Sigmoid colon (tissue), 7 donors: ENCODE data around the gene LAD1. TPM values are rescaled to one million over a fixed set of nuclear protein-coding genes. Genes with fewer than 3 reads are reported as not detected.

ENCODE experiments used
- DNase-seq: peaks from one replicate; pipeline ENCODE4 v3.0.0-alpha.2; 2019
- H3K27ac ChIP-seq, 4 donors: fragments of 200-600 bp; sonication (generic); one replicate each; pipeline ENCODE4 v1.5.1; 2016 to 2019; ENCODE audit warnings: mild to moderate bottlenecking in 1 of 4
- H3K27me3 ChIP-seq, 3 donors: fragments of 200-600 bp; sonication (generic); one replicate each; pipeline ENCODE4 v1.5.1; 2019; ENCODE audit warnings: mild to moderate bottlenecking in 1 of 3
- H3K36me3 ChIP-seq, 4 donors: fragments of 200-600 bp; sonication (generic); one replicate each; pipeline ENCODE4 v1.5.1; 2016 to 2019
- H3K4me1 ChIP-seq, 4 donors: fragments of 200-600 bp; sonication (generic); one replicate each; pipeline ENCODE4 v1.5.1; 2017 to 2019
- H3K4me3 ChIP-seq, 4 donors: fragments of 200-600 bp; sonication (generic); one replicate each; pipeline ENCODE4 v1.5.1; 2017 to 2019; ENCODE audit warnings: mild to moderate bottlenecking in 2 of 4, moderate library complexity in 1 of 4
- H3K9me3 ChIP-seq, 4 donors: fragments of 200-600 bp in 3 of 4; sonication (generic) in 3 of 4; one replicate each; pipeline versions ENCODE4 v1.5.1 to v1.6.1; 2013 to 2019
- EP300 ChIP-seq, 4 donors: sonication (generic); formaldehyde crosslinking; IDR thresholded peaks; one replicate each; pipeline ENCODE4 v1.6.1; 2017; ENCODE audit warnings: antibody characterized with exemption in 4 of 4
- POLR2A ChIP-seq, 2 donors: fragments of 450-650 bp; IDR thresholded peaks; one replicate each; pipeline ENCODE4 v1.6.1; 2016; ENCODE audit warnings: antibody characterized with exemption in 2 of 2, mild to moderate bottlenecking in 2 of 2, moderate library complexity in 2 of 2
- POLR2AphosphoS5 ChIP-seq, 4 donors: sonication (generic); formaldehyde crosslinking; IDR thresholded peaks; one replicate each; pipeline ENCODE4 v1.6.1; 2017; ENCODE audit warnings: antibody characterized with exemption in 4 of 4
- WGBS, 2 donors: extraction: QIAGEN DNeasy Blood & Tissue Kit; methylation state at CpG; one replicate each; pipeline ENCODE4 v1.1.7; 2013; 5-methylcytosine and 5-hydroxymethylcytosine counted together
- intact Hi-C: fragments of 100-400 bp; cut with DNase I; formaldehyde crosslinking; loops from one replicate; pipeline ENCODE4 v1.15.1; 2023
- polyA plus RNA-seq, 3 donors: library from polyadenylated mRNA; stranded (reverse); fragments of 200-250 nt; gene quantifications; one replicate each; pipeline ENCODE4 v1.2.3, GENCODE V29; 2013
- total RNA-seq, 4 donors: library from RNA; depleted of rRNA; stranded (reverse); fragments of >200 nt; gene quantifications; one replicate each; pipeline ENCODE4 v1.1.0, GENCODE V29; 2016
- TF ChIP-seq, protein P1 (sequence below), 4 experiments: fragments of 450-650 bp in 3 of 4; fragments of 200-600 bp in 1 of 4; IDR thresholded peaks; one replicate each; pipeline ENCODE4 v1.5.1; 2016 to 2019; ENCODE audit warnings: antibody characterized with exemption in 4 of 4, mild to moderate bottlenecking in 3 of 4, moderate library complexity in 2 of 4
- donor health status: healthy with polysubstance abuse.
- donor health status: Bipolar disorder and iron deficiency.
- donor health status: healthy.

The LAD1 gene
- total and polyA plus RNA-seq, 7 donors: 63.7 to 151 (median 102) TPM; not detected in 4

DNA sequence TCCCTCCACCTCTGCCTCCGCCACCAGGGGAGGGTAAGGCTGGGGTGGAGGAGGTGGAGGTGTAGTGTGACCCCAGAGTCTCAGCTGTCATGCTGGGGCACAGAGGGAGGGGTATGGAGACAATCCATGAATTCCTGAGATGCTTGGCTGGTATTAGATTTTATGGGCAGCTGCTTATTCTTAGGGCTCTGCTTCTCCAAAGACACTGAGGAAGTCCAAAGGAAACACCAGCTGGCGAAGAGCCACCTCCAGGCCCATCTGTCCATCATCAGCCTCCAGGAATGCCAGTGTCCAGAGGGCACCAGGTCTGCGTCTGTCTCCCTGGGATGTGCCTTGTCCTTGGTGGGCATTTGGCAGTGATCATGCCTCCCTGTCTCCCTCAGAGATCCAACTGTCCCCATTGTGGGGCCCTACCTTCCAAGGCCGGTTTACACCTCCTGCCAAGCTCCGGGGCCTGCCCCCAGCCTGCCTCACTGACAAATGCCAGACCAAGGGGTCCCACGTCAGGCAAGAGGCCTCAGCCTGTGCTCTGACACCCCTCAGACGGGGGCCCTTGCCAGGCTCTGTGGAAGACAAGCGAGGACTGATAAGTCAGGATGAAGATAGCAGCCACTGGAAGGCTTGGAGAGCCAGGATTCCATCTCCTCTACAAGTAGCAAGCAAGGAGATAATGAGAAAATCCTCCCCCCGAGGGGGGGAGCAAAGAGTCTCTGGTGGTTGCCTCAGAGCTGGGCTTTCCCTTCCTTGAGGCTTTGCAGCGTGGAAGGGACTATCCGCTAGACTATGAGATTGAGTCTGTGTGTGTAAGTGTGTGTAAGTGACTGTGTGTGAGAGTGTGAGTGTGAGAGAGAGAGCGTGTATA is 20.9 kb upstream of the LAD1 start:
- no peaks in the 10 kb centered on the region for H3K36me3 ChIP-seq
- intact Hi-C loops: no loop called here
- H3K4me3 ChIP-seq: no peak overlapping the region
- TF ChIP-seq POLR2A (IDR thresholded peaks at IDR 0.05): no peak
- TF ChIP-seq POLR2AphosphoS5 (IDR thresholded peaks at IDR 0.05): no peak
- TF ChIP-seq, protein P1, sequence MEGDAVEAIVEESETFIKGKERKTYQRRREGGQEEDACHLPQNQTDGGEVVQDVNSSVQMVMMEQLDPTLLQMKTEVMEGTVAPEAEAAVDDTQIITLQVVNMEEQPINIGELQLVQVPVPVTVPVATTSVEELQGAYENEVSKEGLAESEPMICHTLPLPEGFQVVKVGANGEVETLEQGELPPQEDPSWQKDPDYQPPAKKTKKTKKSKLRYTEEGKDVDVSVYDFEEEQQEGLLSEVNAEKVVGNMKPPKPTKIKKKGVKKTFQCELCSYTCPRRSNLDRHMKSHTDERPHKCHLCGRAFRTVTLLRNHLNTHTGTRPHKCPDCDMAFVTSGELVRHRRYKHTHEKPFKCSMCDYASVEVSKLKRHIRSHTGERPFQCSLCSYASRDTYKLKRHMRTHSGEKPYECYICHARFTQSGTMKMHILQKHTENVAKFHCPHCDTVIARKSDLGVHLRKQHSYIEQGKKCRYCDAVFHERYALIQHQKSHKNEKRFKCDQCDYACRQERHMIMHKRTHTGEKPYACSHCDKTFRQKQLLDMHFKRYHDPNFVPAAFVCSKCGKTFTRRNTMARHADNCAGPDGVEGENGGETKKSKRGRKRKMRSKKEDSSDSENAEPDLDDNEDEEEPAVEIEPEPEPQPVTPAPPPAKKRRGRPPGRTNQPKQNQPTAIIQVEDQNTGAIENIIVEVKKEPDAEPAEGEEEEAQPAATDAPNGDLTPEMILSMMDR (IDR thresholded peaks at IDR 0.05): no peak
- no peak for TF ChIP-seq EP300 (IDR thresholded peaks at IDR 0.05)
- peaks cover 0 to 7% (median 0%) of the 10 kb centered on the region in 4 donors for H3K4me1 ChIP-seq
- no peak overlapping the region for H3K27ac ChIP-seq
- H3K9me3 ChIP-seq: no peaks in the 10 kb centered on the region
- no peak for DNase-seq
- 78 to 80% methylated on average over 12 of the region's 12 CpGs for WGBS, 2 donors
- H3K27me3 ChIP-seq: no peaks in the 10 kb centered on the region

DNA sequence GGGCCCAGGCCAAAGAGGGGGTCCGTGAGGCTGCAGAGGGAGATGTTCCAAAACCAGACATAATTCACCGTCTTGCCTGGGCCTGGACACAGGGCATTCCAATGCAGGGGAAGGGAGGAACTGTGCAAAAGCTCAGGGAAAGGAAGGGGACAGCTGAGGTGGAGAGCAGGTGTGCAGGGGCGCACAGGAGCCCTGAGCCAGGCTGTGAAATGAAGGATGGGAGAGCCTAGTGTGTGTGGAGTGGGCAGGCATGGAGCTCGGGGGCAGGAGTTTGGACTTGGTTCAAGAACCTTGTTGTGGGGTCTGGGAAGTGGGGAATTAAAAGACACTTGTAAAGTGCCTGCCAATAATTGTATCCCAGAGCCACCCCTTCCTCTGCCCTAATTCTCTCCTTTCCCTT is 20.1 kb upstream of the LAD1 start:
- Histone ChIP-seq H3K27me3 (no peaks in the 10 kb centered on the region), H3K4me3 (no peak overlapping the region), H3K36me3 (no peaks in the 10 kb centered on the region), H3K4me1 (peaks cover 0 to 7% (median 0%) of the 10 kb centered on the region in 4 donors), H3K27ac (no peak overlapping the region), H3K9me3 (no peaks in the 10 kb centered on the region)
- TF ChIP-seq POLR2A (IDR thresholded peaks at IDR 0.05) (no peak), POLR2AphosphoS5 (IDR thresholded peaks at IDR 0.05) (no peak), EP300 (IDR thresholded peaks at IDR 0.05) (no peak)
- no peak for DNase-seq
- WGBS, 2 donors: 88 to 89% methylated on average over 4 of the region's 4 CpGs
- intact Hi-C loops: no loop called here

DNA sequence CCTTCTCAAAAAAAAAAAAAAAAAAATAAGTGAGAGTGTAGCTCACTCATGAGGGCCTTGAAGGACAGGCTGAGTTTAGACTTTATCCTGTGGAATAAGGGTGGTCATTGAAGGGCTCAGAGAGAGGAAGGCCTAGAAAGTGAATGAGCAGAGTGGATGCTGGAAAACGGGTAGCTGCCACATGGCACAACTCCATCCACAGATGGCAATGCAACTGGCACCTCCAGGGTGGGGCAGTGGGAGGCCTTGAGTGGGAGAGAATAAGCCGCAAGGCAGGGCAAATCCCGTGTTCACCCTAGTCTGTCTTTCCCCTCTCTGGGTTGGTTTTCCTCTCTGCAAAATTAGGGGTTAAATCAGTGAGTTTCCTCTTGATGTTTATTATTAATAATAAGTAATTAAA is 19.3 kb upstream of the LAD1 start:
- no peaks in the 10 kb centered on the region for H3K36me3 ChIP-seq
- intact Hi-C loops: no loop called here
- no peaks in the 10 kb centered on the region for H3K9me3 ChIP-seq
- H3K4me3 ChIP-seq: no peak overlapping the region
- H3K4me1 ChIP-seq: peaks cover 0 to 7% (median 0%) of the 10 kb centered on the region in 4 donors
- H3K27ac ChIP-seq: no peak overlapping the region
- DNase-seq: no peak
- no peak for TF ChIP-seq POLR2AphosphoS5 (IDR thresholded peaks at IDR 0.05)
- no peak for TF ChIP-seq POLR2A (IDR thresholded peaks at IDR 0.05)
- TF ChIP-seq, protein P1 (IDR thresholded peaks at IDR 0.05): no peak
- TF ChIP-seq EP300 (IDR thresholded peaks at IDR 0.05): no peak
- 90 to 91% methylated on average over 3 of the region's 3 CpGs for WGBS, 2 donors
- no peaks in the 10 kb centered on the region for H3K27me3 ChIP-seq

DNA sequence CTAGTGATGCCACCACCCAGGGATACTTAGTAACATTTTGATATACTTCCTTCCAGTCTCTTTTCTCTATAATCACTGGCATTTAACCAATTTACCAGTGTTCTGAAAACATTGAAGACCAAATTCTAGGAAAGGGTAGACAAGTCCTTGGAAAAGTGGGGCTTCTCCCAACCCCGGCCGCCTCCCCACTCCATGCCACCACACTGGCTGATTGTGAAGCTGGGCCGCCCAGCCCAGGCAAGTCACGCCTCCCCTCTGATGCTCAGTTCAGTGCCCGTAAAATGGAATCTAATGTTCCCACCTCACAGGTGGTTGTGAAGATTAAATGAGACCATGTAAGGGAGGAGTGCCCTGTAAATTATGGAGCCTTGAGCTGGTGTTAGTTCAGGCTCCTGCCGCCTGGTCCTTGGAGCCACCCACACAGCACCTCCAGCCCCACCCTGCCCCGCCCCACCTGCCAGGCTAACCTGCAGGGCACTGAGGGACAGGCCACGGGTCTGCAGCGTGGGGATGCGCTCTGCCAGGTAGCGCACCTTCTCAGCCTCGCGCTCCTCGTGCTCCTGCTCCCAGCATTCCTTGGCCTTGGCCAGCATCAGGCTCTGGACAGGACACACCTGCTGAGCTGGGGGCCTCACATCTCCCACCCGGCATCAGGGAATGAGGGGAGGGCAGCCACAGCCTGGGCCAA is 15.1 kb upstream of the LAD1 start:
- 42 to 86% methylated on average over 15 of the region's 15 CpGs for WGBS, 2 donors
- Histone ChIP-seq H3K4me3 (no peak overlapping the region), H3K27ac (no peak overlapping the region), H3K27me3 (no peaks in the 10 kb centered on the region), H3K4me1 (no peaks in the 10 kb centered on the region), H3K36me3 (no peaks in the 10 kb centered on the region), H3K9me3 (no peaks in the 10 kb centered on the region)
- intact Hi-C loops: no loop called here
- TF ChIP-seq POLR2A (IDR thresholded peaks at IDR 0.05) (no peak), POLR2AphosphoS5 (IDR thresholded peaks at IDR 0.05) (no peak), EP300 (IDR thresholded peaks at IDR 0.05) (no peak)
- TF ChIP-seq, protein P1 (IDR thresholded peaks at IDR 0.05): no peak
- DNase-seq: no peak

DNA sequence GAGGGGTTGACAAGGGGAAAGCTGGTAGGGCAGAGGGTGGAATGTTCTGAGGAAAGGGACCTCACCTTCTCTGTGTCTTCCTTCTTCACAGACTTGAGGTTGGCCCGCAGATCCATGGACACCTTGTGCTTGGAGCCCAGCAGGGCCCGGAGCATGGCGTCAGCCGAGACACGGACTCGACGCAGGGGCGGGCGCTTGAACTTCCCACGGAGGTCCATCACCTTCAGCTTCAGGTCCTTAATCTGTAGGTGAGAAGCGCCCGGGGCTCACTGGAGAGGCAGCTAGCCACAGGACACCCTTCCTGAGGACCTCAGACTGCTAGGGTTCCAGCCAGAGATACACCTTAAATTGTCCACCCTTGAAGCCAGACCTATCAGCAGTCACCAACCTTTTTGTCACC is 12.2 kb upstream of the LAD1 start:
- H3K27ac ChIP-seq: no peak overlapping the region
- TF ChIP-seq POLR2AphosphoS5 (IDR thresholded peaks at IDR 0.05): no peak
- intact Hi-C loops: no loop called here

More for the DNA sequence above, 12.2 kb upstream of the LAD1 start:
- DNase-seq: no peak
- Histone ChIP-seq H3K4me1 (no peaks in the 10 kb centered on the region), H3K27me3 (no peaks in the 10 kb centered on the region), H3K36me3 (no peaks in the 10 kb centered on the region), H3K4me3 (no peak overlapping the region), H3K9me3 (no peaks in the 10 kb centered on the region)
- WGBS, 2 donors: 96 to 98% methylated on average over 12 of the region's 12 CpGs
